ENCODE results near the gene ADAM22. TPM values are rescaled to one million over a fixed set of nuclear protein-coding genes. Genes with fewer than 3 reads are reported as not detected.

Gene ADAM22
- total RNA-seq, 1 experiment from 2014 or later, result 7.1 TPM

- H3K9me3 ChIP-seq (ENCODE audit: low read depth, low read length, poor library complexity, severe bottlenecking), result no peaks in the 10 kb centered on the region
- H3K4me3 ChIP-seq (ENCODE audit: low read depth, low read length, poor library complexity, severe bottlenecking), result no peak overlapping the region
- intact Hi-C loops (cut with micrococcal nuclease; ENCODE audit: unreplicated experiment), result no loop called here
- no peaks in the 10 kb centered on the region for H3K27me3 ChIP-seq (replicated peaks; ENCODE audit: insufficient read depth, low read depth, low read length, poor library complexity)
- ChIA-PET CTCF (no interaction called here), POLR2A (ENCODE audit: low non-redundant PET) (no interaction called here)
- H3K27ac ChIP-seq (ENCODE audit: low read depth, low read length, poor library complexity, severe bottlenecking), result no peak overlapping the region
- H3K4me1 ChIP-seq (ENCODE audit: insufficient read depth, low read length, poor library complexity, severe bottlenecking), result no peaks in the 10 kb centered on the region
- H3K36me3 ChIP-seq (ENCODE audit: insufficient read depth, low read length, poor library complexity, severe bottlenecking), result no peaks in the 10 kb centered on the region
- TF ChIP-seq EZH2 (IDR thresholded peaks at IDR 0.05; ENCODE audit: borderline replicate concordance, low read depth, low read length, poor library complexity, severe bottlenecking), result no peak
- TF ChIP-seq CTCF (conservative IDR thresholded peaks at IDR 0.05; ENCODE audit: low read depth, low read length), result no peak
- BruUV-seq (replicated peaks), result no TSS peak
- DNase-seq (ENCODE audit: low spot score), result no peak
Observed at GRCh38 chr7:88200261-88200660, 266.2 kb downstream of the ADAM22 start.

GRCh38 chr7:88200789-88201188 lies 266.7 kb downstream of the ADAM22 start:
- CTCF ChIA-PET, result no interaction called here
- POLR2A ChIA-PET (ENCODE audit: low non-redundant PET), result no interaction called here
- intact Hi-C loops (cut with micrococcal nuclease; ENCODE audit: unreplicated experiment), result no loop called here
- BruUV-seq (replicated peaks), result no TSS peak
- no peak overlapping the region for H3K4me3 ChIP-seq (ENCODE audit: low read depth, low read length, poor library complexity, severe bottlenecking)
- peaks cover 4% of the 10 kb centered on the region for H3K36me3 ChIP-seq (ENCODE audit: insufficient read depth, low read length, poor library complexity, severe bottlenecking)
- no peaks in the 10 kb centered on the region for H3K9me3 ChIP-seq (ENCODE audit: low read depth, low read length, poor library complexity, severe bottlenecking)
- TF ChIP-seq EZH2 (IDR thresholded peaks at IDR 0.05; ENCODE audit: borderline replicate concordance, low read depth, low read length, poor library complexity, severe bottlenecking) (no peak), CTCF (conservative IDR thresholded peaks at IDR 0.05; ENCODE audit: low read depth, low read length) (no peak)
- H3K4me1 ChIP-seq (ENCODE audit: insufficient read depth, low read length, poor library complexity, severe bottlenecking), result no peaks in the 10 kb centered on the region
- no peak overlapping the region for H3K27ac ChIP-seq (ENCODE audit: low read depth, low read length, poor library complexity, severe bottlenecking)
- H3K27me3 ChIP-seq (replicated peaks; ENCODE audit: insufficient read depth, low read depth, low read length, poor library complexity), result no peaks in the 10 kb centered on the region
- no peak for DNase-seq (ENCODE audit: low spot score)

GRCh38 chr7:88201305-88201704 lies 267.3 kb downstream of the ADAM22 start:
- no peak overlapping the region for H3K4me3 ChIP-seq (ENCODE audit: low read depth, low read length, poor library complexity, severe bottlenecking)
- H3K36me3 ChIP-seq (ENCODE audit: insufficient read depth, low read length, poor library complexity, severe bottlenecking), result peaks cover 9% of the 10 kb centered on the region
- intact Hi-C loops (cut with micrococcal nuclease; ENCODE audit: unreplicated experiment), result no loop called here
- POLR2A ChIA-PET (ENCODE audit: low non-redundant PET), result no interaction called here
- H3K4me1 ChIP-seq (ENCODE audit: insufficient read depth, low read length, poor library complexity, severe bottlenecking), result no peaks in the 10 kb centered on the region
- CTCF ChIA-PET, result no interaction called here
- H3K27me3 ChIP-seq (replicated peaks; ENCODE audit: insufficient read depth, low read depth, low read length, poor library complexity), result no peaks in the 10 kb centered on the region
- no TSS peak for BruUV-seq (replicated peaks)
- H3K9me3 ChIP-seq (ENCODE audit: low read depth, low read length, poor library complexity, severe bottlenecking), result no peaks in the 10 kb centered on the region
- DNase-seq (ENCODE audit: low spot score), result no peak
- TF ChIP-seq CTCF (conservative IDR thresholded peaks at IDR 0.05; ENCODE audit: low read depth, low read length) (no peak), EZH2 (IDR thresholded peaks at IDR 0.05; ENCODE audit: borderline replicate concordance, low read depth, low read length, poor library complexity, severe bottlenecking) (no peak)
- no peak overlapping the region for H3K27ac ChIP-seq (ENCODE audit: low read depth, low read length, poor library complexity, severe bottlenecking)

Measured in A673 (cell line).